ENCODE results near the gene TRPV6. TPM values are rescaled to one million over a fixed set of nuclear protein-coding genes. Genes with fewer than 3 reads are reported as not detected.

Gene TRPV6
- polyA plus RNA-seq, 1 experiment: not detected

DNA sequence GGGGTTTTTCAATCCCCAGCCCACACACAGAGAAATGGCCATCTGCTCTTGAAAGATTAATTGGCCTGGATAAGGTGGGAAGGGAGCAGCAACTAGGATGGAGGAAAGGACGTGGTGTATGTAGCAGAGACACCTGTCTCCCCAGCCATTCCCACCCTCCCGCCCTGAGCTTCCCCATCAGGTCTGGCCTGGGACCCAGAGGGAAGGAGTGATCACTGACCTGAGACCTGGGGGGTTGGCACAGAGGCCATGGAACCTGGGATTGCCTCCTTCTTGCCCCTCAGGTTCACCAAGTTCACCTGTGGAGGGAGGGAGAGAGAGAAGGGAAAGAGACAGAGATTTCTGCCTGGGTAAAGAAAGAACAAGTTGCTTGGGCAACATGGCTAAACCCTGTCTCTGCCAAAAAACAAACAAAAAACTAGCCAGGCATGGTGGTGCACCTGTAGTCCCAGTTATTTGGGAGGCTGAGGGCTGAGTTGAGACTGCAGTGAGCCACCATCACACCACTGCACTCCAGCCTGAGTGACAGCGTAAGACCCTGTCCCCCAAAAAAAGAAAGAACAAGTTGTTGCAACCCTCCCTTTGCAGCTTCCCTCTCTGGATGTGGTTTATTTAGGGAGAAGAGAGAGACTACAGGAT lies 11.3 kb upstream of the TRPV6 start:
- ChIA-PET CTCF (interaction anchor here (1.0 kb wide), 1 partner anchor 16 kb away, joined by 3 read pairs; no protein-coding TSS in a partner anchor), POLR2A (no interaction called here)
- Histone ChIP-seq H3K36me3 (ENCODE audit: control insufficient read depth, insufficient read depth, low read length) (no peaks in the 10 kb centered on the region), H3K4me3 (ENCODE audit: low read depth, low read length) (no peak overlapping the region), H3K27me3 (ENCODE audit: control insufficient read depth, insufficient read depth, low read length) (0 out of 2 replicates have a peak, but pooled peaks cover 1% of the 10 kb centered on the region)
- no peak for TF ChIP-seq CTCF (IDR thresholded peaks at IDR 0.05; ENCODE audit: insufficient read depth, low read depth, low read length)
- DNase-seq (ENCODE audit: low read depth): no peak

DNA sequence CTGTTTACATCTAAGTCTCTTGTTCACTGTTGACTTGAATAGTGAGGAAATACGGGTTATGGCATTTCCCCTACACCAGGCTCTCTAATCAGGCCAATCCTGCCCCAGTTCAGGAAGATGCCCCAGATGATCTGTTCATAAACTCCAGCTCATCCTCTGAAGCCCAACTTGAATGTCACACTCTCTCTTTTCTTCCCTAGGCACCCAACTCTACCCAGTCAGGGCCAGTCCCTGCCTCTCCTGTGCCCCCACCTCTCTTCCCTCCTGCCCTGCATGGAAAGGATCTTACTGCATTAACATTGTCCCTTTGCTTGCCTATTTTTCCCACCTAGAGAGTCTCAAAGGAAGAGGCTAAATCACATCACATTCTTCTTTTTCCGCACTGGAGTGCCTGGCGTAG lies 10.6 kb upstream of the TRPV6 start:
- CTCF ChIA-PET: no interaction called here

GRCh38 chr7:142894985-142895593 lies 9.5 kb upstream of the TRPV6 start:
- Histone ChIP-seq H3K4me3 (ENCODE audit: low read depth, low read length) (no peak overlapping the region), H3K27me3 (ENCODE audit: control insufficient read depth, insufficient read depth, low read length) (0 out of 2 replicates have a peak, but pooled peaks cover 1% of the 10 kb centered on the region), H3K36me3 (ENCODE audit: control insufficient read depth, insufficient read depth, low read length) (no peaks in the 10 kb centered on the region)
- no peak for TF ChIP-seq CTCF (IDR thresholded peaks at IDR 0.05; ENCODE audit: insufficient read depth, low read depth, low read length)
- ChIA-PET POLR2A (no interaction called here), CTCF (interaction anchor here (1.1 to 1.4 kb wide), 2 partner anchors 14 to 22 kb away, joined by 3 to 4 read pairs; no protein-coding TSS in a partner anchor)
- no peak for DNase-seq (ENCODE audit: low read depth)

More for the DNA sequence above, 10.6 kb upstream of the TRPV6 start:
- DNase-seq (ENCODE audit: low read depth): no peak
- Histone ChIP-seq H3K4me3 (ENCODE audit: low read depth, low read length) (no peak overlapping the region), H3K27me3 (ENCODE audit: control insufficient read depth, insufficient read depth, low read length) (0 out of 2 replicates have a peak, but pooled peaks cover 1% of the 10 kb centered on the region), H3K36me3 (ENCODE audit: control insufficient read depth, insufficient read depth, low read length) (no peaks in the 10 kb centered on the region)
- POLR2A ChIA-PET: no interaction called here
- no peak for TF ChIP-seq CTCF (IDR thresholded peaks at IDR 0.05; ENCODE audit: insufficient read depth, low read depth, low read length)

GRCh38 chr7:142894112-142894984 lies 8.8 kb upstream of the TRPV6 start:
- CTCF ChIA-PET: interaction anchor here (0.5 to 1.4 kb wide), 3 partner anchors 13 to 282 kb away, joined by 3 to 4 read pairs (median 3); no protein-coding TSS in a partner anchor
- no peaks in the 10 kb centered on the region for H3K36me3 ChIP-seq (ENCODE audit: control insufficient read depth, insufficient read depth, low read length)
- H3K4me3 ChIP-seq (ENCODE audit: low read depth, low read length): no peak overlapping the region
- no peak for DNase-seq (ENCODE audit: low read depth)
- POLR2A ChIA-PET: no interaction called here
- no peak for TF ChIP-seq CTCF (IDR thresholded peaks at IDR 0.05; ENCODE audit: insufficient read depth, low read depth, low read length)
- H3K27me3 ChIP-seq (ENCODE audit: control insufficient read depth, insufficient read depth, low read length): 0 out of 2 replicates have a peak, but pooled peaks cover 1% of the 10 kb centered on the region

- TF ChIP-seq CTCF (IDR thresholded peaks at IDR 0.05; ENCODE audit: insufficient read depth, low read depth, low read length): no peak
- ChIA-PET POLR2A (no interaction called here), CTCF (interaction anchor here (1.4 kb wide), 1 partner anchor 12 kb away, joined by 7 read pairs; no protein-coding TSS in a partner anchor)
- Histone ChIP-seq H3K27me3 (ENCODE audit: control insufficient read depth, insufficient read depth, low read length) (0 out of 2 replicates have a peak, but pooled peaks cover 1% of the 10 kb centered on the region), H3K36me3 (ENCODE audit: control insufficient read depth, insufficient read depth, low read length) (no peaks in the 10 kb centered on the region), H3K4me3 (ENCODE audit: low read depth, low read length) (no peak overlapping the region)
- no peak for DNase-seq (ENCODE audit: low read depth)
These were observed 7.4 kb upstream of the TRPV6 start for GRCh38 chr7:142892951-142893350.
